GM19099 (cell line): ENCODE measurements around the gene PTPRJ.

ENCODE experiments used
- POLR2A ChIP-seq: IDR thresholded peaks from 3 replicates; pipeline ENCODE4 v1.6.1; 2011; ENCODE audit warnings: low read depth; ENCODE audit not compliant: insufficient read length; ENCODE audit errors: extremely low read depth

Gene PTPRJ

DNA sequence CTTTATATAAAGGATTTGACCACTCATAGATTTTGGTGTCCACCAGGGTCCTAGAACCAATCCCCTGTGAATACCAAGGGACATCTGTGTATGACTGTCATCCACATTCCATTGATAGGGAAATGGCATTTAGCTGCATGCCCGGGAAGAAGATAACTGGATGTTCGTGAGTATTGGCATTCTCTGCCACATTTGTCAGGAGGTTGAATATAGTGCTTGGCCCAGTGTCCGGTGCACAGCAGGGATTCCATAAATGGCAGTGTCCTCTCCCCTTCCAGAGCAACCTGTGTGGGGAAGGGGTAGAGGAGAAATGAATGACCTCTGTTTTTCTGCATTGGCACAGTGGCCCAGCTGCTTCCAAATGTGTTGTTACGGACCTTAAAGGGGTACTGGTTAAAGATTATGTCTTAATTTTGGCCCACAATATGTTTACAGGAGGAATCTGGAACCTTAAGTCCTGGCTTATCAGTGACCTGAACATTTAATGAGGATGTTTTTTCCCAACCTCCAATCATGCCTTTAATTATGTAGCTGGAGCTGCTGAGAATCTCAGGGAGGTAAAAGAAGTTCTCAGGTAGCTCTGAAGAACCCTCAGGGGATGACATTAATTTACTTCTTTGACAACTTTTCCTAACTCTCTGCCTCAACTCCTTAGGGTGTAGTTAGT, 202.6 kb downstream of the PTPRJ start:
- TF ChIP-seq POLR2A, result no peak

GRCh38 chr11:48184452-48184851, 204.1 kb downstream of the PTPRJ start:
- no peak for TF ChIP-seq POLR2A

DNA sequence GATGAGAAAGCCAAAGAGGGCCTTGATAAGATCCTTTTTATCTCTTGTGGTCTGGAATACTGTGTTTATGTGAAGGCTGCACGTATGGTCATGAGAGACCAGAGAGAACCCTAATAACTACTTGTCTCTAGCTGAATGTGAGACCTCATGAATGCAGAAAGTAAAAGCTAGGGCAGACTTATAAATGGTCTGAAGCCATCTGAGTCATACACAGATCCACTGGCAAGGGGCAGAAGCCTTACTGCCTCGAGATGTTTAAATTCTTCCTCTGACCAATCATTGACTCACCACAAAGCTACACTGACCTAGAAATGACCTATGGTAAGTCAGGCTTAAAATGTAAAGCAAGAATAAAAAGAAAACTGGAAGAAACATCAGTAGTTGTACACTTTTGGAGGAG, 213.5 kb downstream of the PTPRJ start:
- no peak for TF ChIP-seq POLR2A

- TF ChIP-seq POLR2A, result no peak
Observed at GRCh38 chr11:48207881-48208280, 227.5 kb downstream of the PTPRJ start.

- no peak for TF ChIP-seq POLR2A
Observed at GRCh38 chr11:48210052-48210451, 229.7 kb downstream of the PTPRJ start.

DNA sequence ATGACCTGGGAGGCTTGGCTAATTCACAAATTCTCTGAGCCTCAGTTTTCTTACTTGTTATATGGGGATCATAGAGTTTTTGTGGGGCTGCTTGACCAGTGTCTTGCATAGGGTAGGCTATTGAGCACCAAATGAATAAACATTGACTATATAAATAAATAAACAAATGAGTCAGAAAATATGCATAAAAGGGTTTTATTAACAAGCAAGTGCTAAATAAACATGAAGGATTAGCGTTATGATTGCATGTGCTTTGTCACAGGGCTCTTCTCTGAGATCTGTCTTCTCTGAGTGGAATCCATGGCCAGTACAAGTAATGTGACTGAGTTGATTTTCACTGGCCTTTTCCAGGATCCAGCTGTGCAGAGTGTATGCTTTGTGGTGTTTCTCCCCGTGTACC, 236.2 kb downstream of the PTPRJ start, which contains the start of gene OR4B1:
Gene OR4B1 (plus strand): TSS at position 301 of the 400 bp plus-strand sequence. CDS start 0 bp downstream, at position 301.
- no peak for TF ChIP-seq POLR2A
